HG03378 (cell line): ENCODE results near the gene JADE2.
A peak's percentile ranks its signal among the peaks of the same experiment; 100 is the strongest.

Experiments
- ATAC-seq: cut with Tn5 transposase; IDR thresholded peaks from one replicate; pipeline ENCODE4 v1.9.1; 2021; ENCODE audit warnings: mild to moderate bottlenecking, moderate library complexity; ENCODE audit not compliant: unreplicated experiment

Gene JADE2

GRCh38 chr5:134527156-134527960 is 1.9 kb downstream of the JADE2 start:
- ATAC-seq = peak; percentile 28

- no peak for ATAC-seq
Observed at GRCh38 chr5:134527961-134528424, 2.5 kb downstream of the JADE2 start.

DNA sequence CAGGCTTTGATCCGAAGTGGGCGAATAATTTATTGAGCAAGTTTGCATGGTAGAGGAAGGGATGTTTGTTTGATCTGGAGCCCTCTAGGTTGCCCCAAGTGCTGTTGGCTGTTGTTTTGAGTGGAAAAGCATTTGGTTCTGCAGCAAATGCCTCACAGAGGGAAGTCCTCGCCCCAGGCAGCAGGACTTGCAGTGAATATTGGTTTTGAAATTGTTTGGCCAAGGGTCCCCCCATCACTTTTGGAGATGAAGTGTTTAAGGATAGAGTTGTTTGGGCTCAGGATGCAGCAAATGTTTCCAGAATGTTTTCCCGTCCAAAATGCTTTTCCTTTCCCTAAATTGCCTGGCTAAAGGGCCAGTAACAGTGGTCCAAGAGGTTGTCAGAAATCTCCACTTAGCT is 3.1 kb downstream of the JADE2 start:
- ATAC-seq = no peak

- ATAC-seq = no peak
Observed at GRCh38 chr5:134529460-134529859, 4.0 kb downstream of the JADE2 start.

DNA sequence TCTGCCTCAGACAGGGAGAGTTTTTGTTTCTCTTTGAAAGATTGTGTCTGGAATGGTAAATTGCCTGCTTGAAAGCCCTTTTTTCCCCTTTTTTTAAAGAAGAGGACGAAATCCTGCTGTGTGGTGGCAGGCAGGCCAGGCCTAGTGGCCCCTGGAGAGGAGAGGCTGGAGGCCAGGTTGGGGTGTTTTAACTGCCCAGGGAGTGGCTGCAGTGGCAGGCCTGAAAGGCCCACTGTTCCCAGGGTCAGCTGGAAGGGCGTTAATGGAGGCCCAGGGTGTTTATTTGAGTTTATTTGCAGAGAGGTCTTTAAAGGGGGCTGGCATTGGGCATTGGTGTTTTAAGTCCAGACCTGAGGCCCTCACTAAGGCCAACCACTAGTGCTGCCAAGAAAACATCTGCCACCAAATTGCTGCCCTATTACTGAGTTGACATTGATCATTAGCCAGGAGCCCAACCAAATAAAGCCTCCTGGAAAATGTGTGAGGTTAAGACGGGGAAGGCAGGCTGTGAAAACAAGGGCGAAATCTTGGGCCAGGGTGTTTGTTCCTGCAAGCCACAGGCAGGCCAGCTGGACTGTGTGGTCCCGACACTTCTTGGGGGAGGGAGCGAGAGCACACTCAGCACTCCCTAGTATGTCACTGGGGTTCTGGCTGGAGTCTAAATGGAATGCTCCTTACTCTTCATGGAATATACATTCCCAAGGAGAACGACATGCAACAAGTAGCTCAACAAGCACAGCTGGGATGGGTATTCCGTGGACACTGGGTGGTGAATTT is 5.0 kb downstream of the JADE2 start:
- no peak for ATAC-seq

DNA sequence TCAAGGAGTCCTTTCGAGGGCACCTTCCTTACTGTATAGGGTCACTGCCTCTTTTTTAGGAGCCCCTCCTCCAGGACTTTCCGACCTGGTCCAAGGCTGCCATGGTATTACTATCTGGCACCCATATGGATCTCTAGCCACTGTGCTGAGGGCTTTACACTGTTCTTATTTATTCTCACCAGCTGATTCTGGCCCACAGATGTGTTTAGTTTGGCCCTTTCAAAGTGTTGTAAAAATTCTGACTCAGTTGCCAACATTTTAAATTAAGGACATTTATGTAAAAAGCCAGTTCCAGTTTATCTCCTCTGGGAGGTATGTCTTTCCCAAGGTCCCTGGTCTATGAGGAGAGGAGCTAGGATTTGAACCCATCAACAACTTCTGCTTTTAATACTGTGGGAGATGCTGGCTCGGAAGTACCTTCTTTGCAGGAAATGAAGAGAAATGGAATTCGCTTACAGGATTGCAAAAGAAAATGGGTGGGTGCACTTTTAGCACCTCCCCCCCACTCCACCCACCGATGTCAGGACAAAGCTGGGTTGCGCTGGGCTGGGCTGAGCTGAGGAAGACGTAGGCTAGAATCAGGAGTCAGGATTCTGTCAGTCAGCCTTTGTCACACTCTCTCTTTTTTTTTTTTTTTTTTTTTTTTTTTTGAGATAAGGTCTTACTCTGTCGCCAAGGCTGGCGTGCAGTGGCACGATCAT is 7.8 kb downstream of the JADE2 start:
- ATAC-seq = no peak

GRCh38 chr5:134534058-134534725 is 8.7 kb downstream of the JADE2 start:
- ATAC-seq = no peak

DNA sequence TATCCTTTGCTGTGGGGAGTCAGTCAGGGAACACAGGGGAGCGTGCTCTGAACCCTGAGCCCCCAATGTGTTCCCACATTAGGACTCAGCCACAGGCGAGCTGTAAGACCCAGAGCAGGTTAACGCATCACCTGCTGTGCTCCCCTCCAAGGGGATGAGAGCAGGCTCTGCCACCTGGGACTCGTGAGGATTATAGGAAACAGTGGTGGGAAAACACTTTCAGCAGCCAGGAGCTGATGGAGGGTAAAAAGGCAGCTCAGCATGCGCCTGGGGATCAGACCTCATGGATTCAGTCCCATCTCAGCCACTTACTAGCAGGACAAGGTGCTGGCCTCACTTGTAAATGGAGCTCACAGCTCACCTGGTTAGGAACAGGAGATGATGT is 9.2 kb downstream of the JADE2 start:
- no peak for ATAC-seq

GRCh38 chr5:134536876-134537275 is 11.4 kb downstream of the JADE2 start:
- ATAC-seq = no peak

DNA sequence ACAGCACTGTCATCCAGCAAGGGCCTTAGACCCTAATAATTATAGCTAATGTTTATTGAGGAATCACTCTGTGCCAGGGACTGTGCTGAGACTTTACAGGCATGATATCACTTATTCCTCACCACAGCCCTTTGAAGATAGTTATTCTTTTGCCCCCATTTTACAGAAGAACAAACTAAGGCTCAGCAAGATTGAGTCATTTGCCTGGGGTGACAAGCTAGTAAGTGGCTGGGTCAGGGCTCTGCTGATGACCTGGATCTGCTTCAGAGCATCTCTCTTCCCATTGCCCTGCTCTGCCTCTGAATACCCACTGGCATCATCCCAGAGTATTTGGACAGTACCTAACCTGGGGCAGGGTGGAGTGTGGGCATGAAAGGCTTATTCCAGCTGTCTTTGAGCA is 11.8 kb downstream of the JADE2 start:
- ATAC-seq = no peak

GRCh38 chr5:134538296-134538695 is 12.8 kb downstream of the JADE2 start:
- ATAC-seq = no peak

DNA sequence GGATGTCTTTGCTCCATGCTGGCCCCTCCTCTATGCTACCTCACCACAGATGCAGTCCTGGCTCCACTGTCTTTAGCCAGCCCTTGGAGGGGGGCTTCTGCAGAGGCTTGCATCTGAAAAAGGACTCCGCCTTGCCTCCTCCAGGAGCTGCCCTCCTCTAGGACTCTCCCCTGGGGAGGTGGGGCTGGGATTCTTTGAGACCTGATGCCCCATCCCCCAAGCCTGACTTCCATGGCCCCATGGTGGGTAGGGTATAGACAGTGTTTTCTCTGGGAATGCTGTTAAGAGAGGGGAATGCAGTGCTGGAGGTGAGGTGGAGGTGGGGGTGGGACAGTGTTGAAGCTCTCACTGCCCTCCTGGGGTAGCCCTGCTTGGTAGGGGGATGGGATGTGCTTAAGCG is 14.3 kb downstream of the JADE2 start:
- no peak for ATAC-seq

DNA sequence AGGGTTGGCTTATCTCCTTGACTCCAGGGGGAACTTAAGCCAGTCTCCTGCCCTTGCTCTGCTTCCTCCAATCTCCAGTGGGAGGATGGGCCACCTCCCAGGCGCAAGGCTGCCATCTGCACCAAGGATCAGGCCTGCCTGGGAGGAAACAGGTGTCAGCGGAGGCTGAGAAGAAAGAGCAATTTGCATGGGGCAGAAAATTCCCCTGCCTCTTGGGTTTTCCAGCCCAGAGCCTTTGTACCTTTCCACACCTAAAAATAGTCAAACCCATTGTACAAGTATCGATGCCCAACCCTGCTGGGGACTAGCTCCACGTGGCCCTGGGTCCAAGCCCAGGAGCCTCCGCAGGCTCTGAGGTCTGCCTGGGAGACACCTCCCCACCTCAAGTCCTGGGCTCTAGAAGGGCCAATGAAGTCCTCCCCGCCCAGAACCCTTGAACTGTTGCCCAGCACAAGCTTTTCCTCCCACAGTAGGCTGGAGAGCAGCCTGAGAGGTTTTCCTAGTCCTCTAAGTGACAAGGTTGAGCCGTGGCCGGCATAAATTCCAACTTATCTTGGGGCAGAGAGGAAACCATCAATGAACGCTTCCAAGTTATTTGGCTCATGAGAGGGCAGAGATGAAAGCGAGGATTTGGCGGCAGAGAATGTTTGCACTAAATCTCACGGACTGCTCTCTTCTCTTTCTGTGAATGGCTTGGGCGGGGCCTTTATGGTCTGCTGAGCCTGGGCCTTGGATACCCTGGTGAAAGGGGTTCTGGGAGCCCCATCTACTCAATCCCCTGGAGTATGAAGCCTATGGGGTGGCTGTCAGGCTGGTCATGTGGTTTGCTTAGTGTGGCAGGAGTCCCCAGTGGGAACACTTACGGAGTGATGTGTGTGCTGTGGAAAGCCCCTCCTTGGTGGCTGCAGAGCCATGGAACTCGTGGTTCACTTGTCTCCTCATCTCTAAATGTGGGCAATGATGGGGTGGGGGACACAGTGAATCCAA is 15.6 kb downstream of the JADE2 start:
- ATAC-seq = no peak

GRCh38 chr5:134541736-134542376 is 16.4 kb downstream of the JADE2 start:
- ATAC-seq = no peak

DNA sequence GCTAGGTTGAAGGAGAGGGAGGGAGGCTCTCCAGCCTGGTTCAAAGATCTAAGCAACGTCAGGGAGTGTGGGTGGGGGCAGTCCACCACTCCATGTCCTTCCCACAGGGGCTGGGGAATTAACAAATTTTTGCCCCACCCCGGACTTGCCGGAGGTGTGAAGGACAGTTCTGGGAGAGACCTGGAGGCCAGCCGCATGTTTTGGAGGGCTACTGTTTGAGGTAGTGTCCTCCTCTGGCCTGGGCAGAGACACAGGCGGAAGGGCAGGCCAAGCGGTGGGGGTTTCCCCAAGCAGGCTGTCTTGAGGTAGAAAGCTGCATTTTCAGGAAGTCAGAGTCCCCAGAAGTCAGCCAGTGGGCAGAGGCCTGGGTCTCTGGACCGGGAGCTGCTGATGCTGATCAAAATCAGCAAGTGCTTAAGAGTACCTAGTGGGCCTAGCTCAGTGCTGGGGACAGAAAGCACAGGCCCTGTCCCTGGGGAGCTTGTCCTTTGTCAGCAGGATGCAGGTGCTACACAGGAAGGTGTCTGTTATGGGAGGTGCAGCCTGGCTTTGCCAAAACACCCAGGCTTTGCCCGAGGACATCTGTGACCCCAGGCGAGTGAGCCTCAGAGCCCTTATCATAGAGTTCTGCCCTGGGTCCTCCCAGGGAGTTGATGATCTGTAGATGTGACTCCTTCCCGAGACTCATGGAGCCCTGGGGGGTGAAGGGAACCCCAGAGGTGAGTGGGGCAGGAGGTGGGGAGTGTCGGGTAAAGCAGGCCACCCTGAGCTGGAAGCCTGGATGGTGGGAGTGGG is 18.5 kb downstream of the JADE2 start:
- peak; percentile 63 for ATAC-seq

- ATAC-seq = no peak
Observed at GRCh38 chr5:134545070-134545868, 19.8 kb downstream of the JADE2 start.

DNA sequence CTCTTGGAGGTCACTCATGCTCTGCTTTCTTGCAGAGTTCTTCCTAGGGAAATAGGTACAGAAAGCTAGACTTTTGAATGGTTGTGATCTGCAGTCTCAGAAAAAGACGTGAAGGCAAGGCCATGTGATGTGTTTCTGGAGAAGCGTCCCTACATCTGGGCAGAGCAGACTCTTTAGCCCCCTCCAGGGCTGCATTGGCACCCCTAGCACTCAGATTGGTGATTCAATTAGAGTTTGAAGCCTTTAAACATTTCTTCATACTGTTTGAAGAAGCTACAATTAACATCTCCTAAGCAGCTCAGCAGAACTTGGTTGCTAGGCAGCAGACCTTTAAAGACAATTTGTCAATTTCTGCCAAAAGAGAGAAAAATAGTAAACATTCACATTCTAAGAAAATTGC is 21.6 kb downstream of the JADE2 start:
- no peak for ATAC-seq

- ATAC-seq = no peak
Observed at GRCh38 chr5:134547579-134547978, 22.1 kb downstream of the JADE2 start.
